SK-N-SH (cell line): ENCODE measurements around the gene NTSR1. TPM values are rescaled to one million over a fixed set of nuclear protein-coding genes. Genes with fewer than 3 reads are reported as not detected.

ENCODE experiments used
- CTCF ChIA-PET: fragments of 300-600, 350-600 bp; formaldehyde crosslinking; extraction: SDS; loops from one replicate; lab custom pipeline; 2021; lab: Yijun Ruan, JAX
- POLR2A ChIA-PET: fragments of 350-600 bp; sonication (Branson Sonifier 250); formaldehyde crosslinking; extraction: SDS; loops from one replicate; lab custom pipeline; 2020; ENCODE audit warnings: antibody characterized with exemption, inconsistent platforms; lab: Yijun Ruan, JAX
- DNase-seq: peaks from one replicate; pipeline ENCODE4 v3.0.0; 2012
- H2AFZ ChIP-seq: fragments of 200-600 bp; sonication (generic); 2 replicates; pipeline ENCODE4 v1.8.1; 2016; ENCODE audit warnings: antibody characterized with exemption, mild to moderate bottlenecking, low read depth
- H3F3A ChIP-seq: fragments of 200-600 bp; sonication (generic); replicated peaks from 2 replicates; pipeline ENCODE3; 2016; ENCODE audit warnings: antibody characterized with exemption, mild to moderate bottlenecking; ENCODE audit not compliant: insufficient read depth
- H3K27ac ChIP-seq, 2 experiments: fragments of 200-500 bp in 1 of 2; fragments of 200-600 bp in 1 of 2; sonication (Bioruptor generic) in 1 of 2; sonication (generic), shearing (Covaris generic) in 1 of 2; 2 replicates each; pipeline versions ENCODE4 v1.5.1 to v1.6.1; 2014 to 2016; ENCODE audit warnings: low read depth in 2 of 2, inconsistent platforms in 1 of 2, low read length in 1 of 2, mild to moderate bottlenecking in 1 of 2, mixed read lengths in 1 of 2
- H3K27me3 ChIP-seq: fragments of 200-600 bp; sonication (generic), shearing (Covaris generic); 2 replicates; pipeline ENCODE4 v1.6.1; 2016; ENCODE audit warnings: mixed run types; ENCODE audit not compliant: insufficient read depth
- H3K36me3 ChIP-seq, 2 experiments: fragments of 200-500 bp in 1 of 2; fragments of 200-600 bp in 1 of 2; sonication (Bioruptor generic) in 1 of 2; sonication (generic) in 1 of 2; replicated peaks in 1 of 2; 2 replicates each; pipeline versions ENCODE3 to v1.5.1; 2014 to 2016; ENCODE audit warnings: low read length in 1 of 2, mild to moderate bottlenecking in 1 of 2; ENCODE audit not compliant: insufficient read depth in 2 of 2, control insufficient read depth in 1 of 2
- H3K4me1 ChIP-seq, 2 experiments: fragments of 200-500 bp in 1 of 2; fragments of 200-600 bp in 1 of 2; sonication (Bioruptor generic) in 1 of 2; sonication (generic), shearing (Covaris generic) in 1 of 2; 2 replicates each; pipeline versions ENCODE4 v1.5.1 to v1.6.1; 2014 to 2016; ENCODE audit warnings: low read depth in 1 of 2, low read length in 1 of 2, mixed run types in 1 of 2; ENCODE audit not compliant: insufficient read depth in 2 of 2, control insufficient read depth in 1 of 2
- H3K4me2 ChIP-seq: fragments of 200-600 bp; sonication (generic), shearing (Covaris generic); 2 replicates; pipeline ENCODE4 v1.6.1; 2017; ENCODE audit warnings: mixed run types
- H3K4me3 ChIP-seq, 2 experiments: fragments of 200-500 bp in 1 of 2; fragments of 200-600 bp in 1 of 2; sonication (Bioruptor generic) in 1 of 2; sonication (generic), shearing (Covaris generic) in 1 of 2; 2 replicates each; pipeline versions ENCODE4 v1.5.1 to v1.8.1; 2014 to 2016; ENCODE audit warnings: low read depth in 2 of 2, inconsistent platforms in 1 of 2, low read length in 1 of 2, mild to moderate bottlenecking in 1 of 2, mixed read lengths in 1 of 2, moderate library complexity in 1 of 2
- H3K79me2 ChIP-seq: fragments of 200-600 bp; sonication (generic); 2 replicates; pipeline ENCODE4 v1.8.1; 2017; ENCODE audit warnings: mild to moderate bottlenecking; ENCODE audit not compliant: insufficient read depth
- H3K9ac ChIP-seq: fragments of 200-600 bp; sonication (generic); 2 replicates; pipeline ENCODE4 v1.6.1; 2017; ENCODE audit warnings: mixed run types
- H3K9me2 ChIP-seq: fragments of 200-600 bp; sonication (generic); 2 replicates; pipeline ENCODE4 v1.6.1; 2017; ENCODE audit warnings: mixed run types
- H3K9me3 ChIP-seq: fragments of 200-600 bp; sonication (generic); 2 replicates; pipeline ENCODE4 v1.6.1; 2017; ENCODE audit warnings: mixed run types, mild to moderate bottlenecking, moderate library complexity
- H4K20me1 ChIP-seq: fragments of 200-600 bp; sonication (generic); 2 replicates; pipeline ENCODE4 v1.6.1; 2017; ENCODE audit warnings: mild to moderate bottlenecking, mixed run types; ENCODE audit not compliant: insufficient read depth
- CHD2 ChIP-seq: fragments of 150-350 bp; IDR thresholded peaks from 2 replicates; pipeline ENCODE4 v1.6.1; 2018; ENCODE audit warnings: low read length; ENCODE audit not compliant: partially characterized antibody
- CTCF ChIP-seq: fragments of 200-600 bp; sonication (generic); IDR thresholded peaks from 2 replicates; pipeline ENCODE4 v1.6.1; 2017; ENCODE audit warnings: antibody characterized with exemption, mild to moderate bottlenecking, moderate library complexity
- FOSL2 ChIP-seq: IDR thresholded peaks from 2 replicates; pipeline ENCODE4 v1.4.0; 2012; ENCODE audit warnings: low read depth, mild to moderate bottlenecking, moderate library complexity, borderline replicate concordance
- IRF3 ChIP-seq: fragments of 150-350 bp; IDR thresholded peaks from 2 replicates; pipeline ENCODE4 v1.6.1; 2016; ENCODE audit warnings: mild to moderate bottlenecking, low read depth, low read length
- MEF2A ChIP-seq: IDR thresholded peaks from 2 replicates; pipeline ENCODE4 v1.4.0; 2012; ENCODE audit warnings: low read depth, borderline replicate concordance
- RAD21 ChIP-seq: IDR thresholded peaks from 2 replicates; pipeline ENCODE4 v1.6.1; 2012; ENCODE audit warnings: mild to moderate bottlenecking, low read length
- REST ChIP-seq: IDR thresholded peaks from 2 replicates; pipeline ENCODE4 v1.6.1; 2012; ENCODE audit warnings: mild to moderate bottlenecking, low read depth, low read length, moderate library complexity
- WGBS: methylation state at CpG from one replicate; pipeline ENCODE4 v1.1.6; 2017; ENCODE audit warnings: low lambda C conversion rate; 5-methylcytosine and 5-hydroxymethylcytosine counted together
- polyA plus RNA-seq, 3 experiments: library from polyadenylated mRNA; depleted of rRNA; stranded (reverse); fragments of >200 nt; gene quantifications; 2 replicates each; pipeline ENCODE4 v1.2.3, GENCODE V29; 2012

The NTSR1 gene
- polyA plus RNA-seq, 1 of the 3 experiments (the other 2 are of a cell fraction) = 8.2 TPM

- TF ChIP-seq IRF3 = no peak
- TF ChIP-seq FOSL2 = no peak
- no peak for TF ChIP-seq CHD2
- no peak for TF ChIP-seq REST
- TF ChIP-seq MEF2A = no peak
Observed at GRCh38 chr20:62707276-62707920, 1.2 kb upstream of the NTSR1 start (continued).

- TF ChIP-seq RAD21 (no peak), CTCF (peak; percentile 38)
Observed at GRCh38 chr20:62707921-62708521, 615 bp upstream of the NTSR1 start.

More at GRCh38 chr20:62707921-62708521, 615 bp upstream of the NTSR1 start:
- POLR2A ChIA-PET = interaction anchor here (0.6 kb wide), 1 partner anchor 46 kb away, joined by 3 read pairs; no protein-coding TSS in a partner anchor
- CTCF ChIA-PET = interaction anchor here (0.7 to 5.0 kb wide), 11 partner anchors 9 to 208 kb away, joined by 3 to 31 read pairs (median 4); no protein-coding TSS in a partner anchor
- DNase-seq = peak; percentile 76
- Histone ChIP-seq H3F3A (peaks cover 15% of the 10 kb centered on the region), H3K36me3 (no peaks in the 10 kb centered on the region), H3K9me3 (no peaks in the 10 kb centered on the region), H3K9ac (no peak overlapping the region), H4K20me1 (no peaks in the 10 kb centered on the region), H3K27me3 (peaks cover 30% of the 10 kb centered on the region), H3K4me2 (no peak overlapping the region), H3K79me2 (no peaks in the 10 kb centered on the region), H3K27ac (no peak overlapping the region), H2AFZ (no peak overlapping the region), H3K9me2 (no peaks in the 10 kb centered on the region), H3K4me3 (peak overlapping the region; percentile 6 to 26; a peak in 2 of 4 replicates), H3K4me1 (peaks cover 21 to 27% of the 10 kb centered on the region in 2 experiments; a peak in 3 of 4 replicates)
- 16% methylated on average over 8 of the region's 20 CpGs for WGBS
